ENCODE data around the gene MAGEC2. TPM values are rescaled to one million over a fixed set of nuclear protein-coding genes. Genes with fewer than 3 reads are reported as not detected.

MAGEC2 gene
- total RNA-seq (2022; extraction: Qiagen RNA extraction; ENCODE audit: low read depth): not detected in 5 replicates

GRCh38 chrX:142204522-142205433 lies at the start of gene MAGEC2:
Gene MAGEC2 (minus strand): TSS chrX:142205290. CDS start chrX:142203987, 1,303 bp downstream.

